ENCODE data around the gene ACAA1.
"Not testable (repeated sequence)": the region's sequence is repeated elsewhere in the genome, so short reads cannot be mapped to it uniquely, and the experiment has no call there.

The ACAA1 gene

GRCh38 chr3:38085311-38085942 is 51.5 kb downstream of the ACAA1 start:
- DNase-seq (ENCODE audit: low spot score) = no peak
- in situ Hi-C loops (cut with MboI; ENCODE audit: low pct_unique_long_range_greater_than_20kb, low sequenced_read_pairs, unreplicated experiment) = no loop called here
- no peak for TF ChIP-seq CTCF (IDR thresholded peaks at IDR 0.05; ENCODE audit: extremely low read depth, insufficient read depth, missing control alignments)

- in situ Hi-C loops (cut with MboI; ENCODE audit: low pct_unique_long_range_greater_than_20kb, low sequenced_read_pairs, unreplicated experiment) = no loop called here
- DNase-seq (ENCODE audit: low spot score) = no peak
- TF ChIP-seq CTCF (IDR thresholded peaks at IDR 0.05; ENCODE audit: extremely low read depth, insufficient read depth, missing control alignments) = no peak
Observed at GRCh38 chr3:38084334-38085310, 52.3 kb downstream of the ACAA1 start.

- in situ Hi-C loops (cut with MboI; ENCODE audit: low pct_unique_long_range_greater_than_20kb, low sequenced_read_pairs, unreplicated experiment) = no loop called here
- TF ChIP-seq CTCF (IDR thresholded peaks at IDR 0.05; ENCODE audit: extremely low read depth, insufficient read depth, missing control alignments) = no peak
- DNase-seq (ENCODE audit: low spot score) = no peak
Observed at GRCh38 chr3:38083871-38084333, 53.0 kb downstream of the ACAA1 start.

GRCh38 chr3:38083254-38083653 is 53.7 kb downstream of the ACAA1 start:
- in situ Hi-C loops (cut with MboI; ENCODE audit: low pct_unique_long_range_greater_than_20kb, low sequenced_read_pairs, unreplicated experiment) = not testable (repeated sequence)

GRCh38 chr3:38082296-38082695 is 54.6 kb downstream of the ACAA1 start:
- DNase-seq (ENCODE audit: low spot score); in situ Hi-C loops (cut with MboI; ENCODE audit: low pct_unique_long_range_greater_than_20kb, low sequenced_read_pairs, unreplicated experiment): not testable (repeated sequence)

More at GRCh38 chr3:38083254-38083653, 53.7 kb downstream of the ACAA1 start:
- DNase-seq (ENCODE audit: low spot score) = not testable (repeated sequence)

GRCh38 chr3:38077073-38077472 is 59.9 kb downstream of the ACAA1 start:
- DNase-seq (ENCODE audit: low spot score); in situ Hi-C loops (cut with MboI; ENCODE audit: low pct_unique_long_range_greater_than_20kb, low sequenced_read_pairs, unreplicated experiment): not testable (repeated sequence)

All from GM13977 (cell line).